H1 (cell line): Measurements from ENCODE around the gene CFAP44. TPM values are rescaled to one million over a fixed set of nuclear protein-coding genes. Genes with fewer than 3 reads are reported as not detected.

Source experiments
- CTCF ChIA-PET: fragments of 300-600 bp; sonication (Branson Sonifier 250); formaldehyde crosslinking; loops from one replicate; lab custom pipeline; 2021; ENCODE audit not compliant: partially characterized antibody; lab: Charles Lee
- POLR2A ChIA-PET: fragments of 300-600 bp; sonication (Branson Sonifier 250); formaldehyde crosslinking; loops from one replicate; lab custom pipeline; 2021; ENCODE audit warnings: inconsistent platforms; ENCODE audit not compliant: partially characterized antibody; lab: Charles Lee
- DNase-seq, 2 experiments: peaks; one replicate each; pipeline versions ENCODE4 v3.0.0 to v3.0.0-alpha.2; 2010 to 2022; ENCODE audit warnings: low spot score in 2 of 2, low read depth in 1 of 2, mixed read lengths in 1 of 2
- FAIRE-seq: peaks from 2 replicates; lab custom pipeline; 2011; peaks lifted over from hg19 to GRCh38; lab: Jason Lieb, UNC
- H2AFZ ChIP-seq: 2 replicates; pipeline ENCODE4 v1.8.1; 2012; ENCODE audit warnings: low read length, inconsistent platforms
- H2AK5ac ChIP-seq: 2 replicates; pipeline ENCODE4 v1.6.1; 2013; ENCODE audit warnings: low read depth, low read length
- H2BK120ac ChIP-seq: replicated peaks from 2 replicates; pipeline ENCODE3; 2013; ENCODE audit warnings: low read depth, low read length, inconsistent platforms
- H2BK12ac ChIP-seq: 2 replicates; pipeline ENCODE4 v1.6.1; 2013; ENCODE audit warnings: low read depth, low read length
- H2BK15ac ChIP-seq: 2 replicates; pipeline ENCODE4 v1.6.1; 2013; ENCODE audit warnings: low read length
- H2BK20ac ChIP-seq: 2 replicates; pipeline ENCODE4 v1.6.1; 2013; ENCODE audit warnings: low read length
- H2BK5ac ChIP-seq: 2 replicates; pipeline ENCODE4 v1.6.1; 2013; ENCODE audit warnings: low read depth, low read length
- H3K14ac ChIP-seq: 2 replicates; pipeline ENCODE4 v1.6.1; 2013; ENCODE audit warnings: inconsistent platforms; ENCODE audit not compliant: insufficient read length
- H3K18ac ChIP-seq: 2 replicates; pipeline ENCODE4 v1.6.1; 2013; ENCODE audit warnings: low read length; ENCODE audit errors: extremely low read depth
- H3K23ac ChIP-seq: 2 replicates; pipeline ENCODE4 v1.6.1; 2013; ENCODE audit warnings: inconsistent platforms; ENCODE audit not compliant: insufficient read length
- H3K23me2 ChIP-seq: 2 replicates; pipeline ENCODE4 v1.6.1; 2013; ENCODE audit warnings: low read depth, low read length
- H3K27ac ChIP-seq: 2 replicates; pipeline ENCODE4 v1.6.1; 2011; ENCODE audit warnings: low read depth, low read length, inconsistent platforms
- H3K27me3 ChIP-seq, 4 experiments: replicated peaks in 1 of 4; 1 replicate in 1 of 4; 2 replicates in 3 of 4; pipeline versions ENCODE4 v1.6.1 to v1.8.1; 2011 to 2013; ENCODE audit warnings: low read length in 3 of 4, mild to moderate bottlenecking in 3 of 4, inconsistent platforms in 2 of 4, mixed read lengths in 2 of 4, moderate library complexity in 1 of 4; ENCODE audit not compliant: control insufficient read depth in 3 of 4, insufficient read depth in 3 of 4; ENCODE audit errors: extremely low read depth in 1 of 4
- H3K36me3 ChIP-seq, 4 experiments: 2 replicates each; pipeline versions ENCODE4 v1.6.1 to v1.8.1; 2011 to 2013; ENCODE audit warnings: mild to moderate bottlenecking in 4 of 4, low read length in 3 of 4, moderate library complexity in 2 of 4, control low read depth in 1 of 4, inconsistent platforms in 1 of 4; ENCODE audit not compliant: insufficient read depth in 4 of 4, control insufficient read depth in 2 of 4
- H3K4ac ChIP-seq: replicated peaks from 2 replicates; pipeline ENCODE3; 2013; ENCODE audit warnings: low read length, low read depth, mixed read lengths, inconsistent platforms; ENCODE audit not compliant: insufficient read length
- H3K4me1 ChIP-seq, 4 experiments: replicated peaks in 1 of 4; 1 replicate in 1 of 4; 2 replicates in 3 of 4; pipeline versions ENCODE4 v1.6.1 to v1.8.1; 2011 to 2013; ENCODE audit warnings: low read length in 3 of 4, inconsistent platforms in 2 of 4, mixed read lengths in 1 of 4; ENCODE audit not compliant: insufficient read depth in 4 of 4, control insufficient read depth in 3 of 4
- H3K4me2 ChIP-seq, 2 experiments: 2 replicates each; pipeline versions ENCODE4 v1.6.1 to v1.8.1; 2011 to 2013; ENCODE audit warnings: low read depth in 2 of 2, low read length in 2 of 2, control low read depth in 1 of 2, inconsistent platforms in 1 of 2, mild to moderate bottlenecking in 1 of 2; ENCODE audit not compliant: insufficient read depth in 1 of 2
- H3K4me3 ChIP-seq, 4 experiments: fragments of 200-600, 300-600 bp in 1 of 4; sonication (generic), shearing (Covaris generic), sonication (Bioruptor Twin) in 1 of 4; 2 replicates each; pipeline versions ENCODE4 v1.5.1 to v1.8.1; 2011 to 2016; ENCODE audit warnings: low read length in 4 of 4, low read depth in 3 of 4, control low read depth in 2 of 4, inconsistent platforms in 2 of 4, mild to moderate bottlenecking in 2 of 4, mixed read lengths in 1 of 4, moderate library complexity in 1 of 4; ENCODE audit not compliant: insufficient read depth in 2 of 4; ENCODE audit errors: extremely low read depth in 1 of 4
- H3K56ac ChIP-seq: replicated peaks from 2 replicates; pipeline ENCODE3; 2013; ENCODE audit warnings: low read depth, mild to moderate bottlenecking, mixed read lengths, low read length, inconsistent platforms; ENCODE audit not compliant: insufficient read length
- H3K79me1 ChIP-seq: 2 replicates; pipeline ENCODE4 v1.6.1; 2013; ENCODE audit warnings: low read depth, low read length, control low read depth
- H3K79me2 ChIP-seq, 2 experiments: 2 replicates each; pipeline versions ENCODE4 v1.6.1 to v1.8.1; 2012 to 2013; ENCODE audit warnings: low read length in 2 of 2, mild to moderate bottlenecking in 2 of 2, inconsistent platforms in 1 of 2; ENCODE audit not compliant: insufficient read depth in 2 of 2, control insufficient read depth in 1 of 2
- H3K9ac ChIP-seq, 4 experiments: replicated peaks in 1 of 4; 1 replicate in 1 of 4; 2 replicates in 3 of 4; pipeline versions ENCODE4 v1.6.1 to v1.8.1; 2011 to 2013; ENCODE audit warnings: low read depth in 3 of 4, low read length in 3 of 4, control low read depth in 2 of 4, mild to moderate bottlenecking in 2 of 4, moderate library complexity in 2 of 4, inconsistent platforms in 1 of 4; ENCODE audit errors: extremely low read depth in 1 of 4
- H3K9me3 ChIP-seq, 2 experiments: 2 replicates each; pipeline versions ENCODE4 v1.6.1 to v1.8.1; 2012 to 2013; ENCODE audit warnings: mild to moderate bottlenecking in 2 of 2, moderate library complexity in 2 of 2, control low read depth in 1 of 2, inconsistent platforms in 1 of 2, low read depth in 1 of 2, low read length in 1 of 2, mixed read lengths in 1 of 2; ENCODE audit not compliant: insufficient read depth in 2 of 2
- H4K20me1 ChIP-seq, 2 experiments: replicated peaks in 1 of 2; 2 replicates each; pipeline versions ENCODE3 to v1.8.1; 2011 to 2013; ENCODE audit warnings: inconsistent platforms in 2 of 2, low read length in 2 of 2, mild to moderate bottlenecking in 1 of 2; ENCODE audit not compliant: insufficient read depth in 2 of 2, control insufficient read depth in 1 of 2
- H4K5ac ChIP-seq: 2 replicates; pipeline ENCODE4 v1.6.1; 2013; ENCODE audit warnings: low read length, low read depth, mixed read lengths, inconsistent platforms; ENCODE audit not compliant: insufficient read length
- H4K8ac ChIP-seq: 2 replicates; pipeline ENCODE4 v1.8.0; 2013; ENCODE audit warnings: mild to moderate bottlenecking, moderate library complexity, low read length, inconsistent platforms; ENCODE audit not compliant: insufficient read depth; ENCODE audit errors: extremely low read depth
- H4K91ac ChIP-seq: replicated peaks from 2 replicates; pipeline ENCODE3; 2013; ENCODE audit warnings: low read length, mixed read lengths, inconsistent platforms; ENCODE audit not compliant: insufficient read length
- HDAC2 ChIP-seq, 2 experiments: fragments of 300-600 bp in 1 of 2; sonication (generic) in 1 of 2; IDR thresholded peaks; 2 replicates each; pipeline ENCODE4 v1.6.1; 2011 to 2012; ENCODE audit warnings: low read depth in 2 of 2, low read length in 2 of 2, mild to moderate bottlenecking in 2 of 2, moderate library complexity in 2 of 2, borderline replicate concordance in 1 of 2, inconsistent platforms in 1 of 2
- JUND ChIP-seq: IDR thresholded peaks from 2 replicates; pipeline ENCODE4 v1.6.1; 2011; ENCODE audit warnings: mild to moderate bottlenecking, improper control_type of control experiment, low read length
- TAF1 ChIP-seq: IDR thresholded peaks from 2 replicates; pipeline ENCODE4 v1.6.1; 2011; ENCODE audit warnings: mild to moderate bottlenecking, low read depth, low read length
- WGBS, 2 experiments: shearing (Covaris generic) in 1 of 2; methylation state at CpG; one replicate each; pipeline versions ENCODE4 v1.1.6 to v1.1.7; 2013 to 2015; ENCODE audit warnings: low lambda C conversion rate in 2 of 2, mixed read lengths in 2 of 2, inconsistent platforms in 1 of 2, low coverage in 1 of 2, missing lambda C conversion rate in 1 of 2; ENCODE audit not compliant: insufficient replicate concordance in 2 of 2, insufficient coverage in 1 of 2, insufficient read length in 1 of 2; ENCODE audit errors: extremely low coverage in 1 of 2, missing lambda C conversion rate in 1 of 2; 5-methylcytosine and 5-hydroxymethylcytosine counted together
- long read RNA-seq, 2 experiments: library from RNA in 1 of 2; library from capped mRNA in 1 of 2; stranded (forward); transcript quantifications; one replicate each; pipeline ENCODE4 v2.0.0, GENCODE V29; 2021; ENCODE audit warnings: inconsistent platforms in 1 of 2
- polyA minus RNA-seq, 3 experiments: library from RNA; depleted of rRNA, polyadenylated mRNA; stranded (reverse); fragments of >200 nt; gene quantifications; 1 replicate in 2 of 3; 2 replicates in 1 of 3; pipeline ENCODE4 v1.2.3, GENCODE V29; 2011
- polyA plus RNA-seq, 7 experiments: library from polyadenylated mRNA; depleted of rRNA in 3 of 7; stranded (reverse) in 5 of 7; unstranded in 2 of 7; fragments of >200 nt in 5 of 7; fragments of 200-250 nt in 2 of 7; gene quantifications; 1 replicate in 5 of 7; 2 replicates in 1 of 7; 4 replicates in 1 of 7; pipeline versions ENCODE4 v1.2.1 to v1.2.3, GENCODE V29; 2011 to 2013; ENCODE audit warnings: missing spikeins in 2 of 7, mixed read lengths in 2 of 7
- total RNA-seq: library from RNA; stranded (reverse); fragmentation: NEBNext Ultra II Directional; extraction: Animal tissue kit (Norgen Biotek cat#: 25700); gene quantifications from 2 replicates; pipeline ENCODE4 v1.2.1, GENCODE V29; 2021

The CFAP44 gene, protein sequence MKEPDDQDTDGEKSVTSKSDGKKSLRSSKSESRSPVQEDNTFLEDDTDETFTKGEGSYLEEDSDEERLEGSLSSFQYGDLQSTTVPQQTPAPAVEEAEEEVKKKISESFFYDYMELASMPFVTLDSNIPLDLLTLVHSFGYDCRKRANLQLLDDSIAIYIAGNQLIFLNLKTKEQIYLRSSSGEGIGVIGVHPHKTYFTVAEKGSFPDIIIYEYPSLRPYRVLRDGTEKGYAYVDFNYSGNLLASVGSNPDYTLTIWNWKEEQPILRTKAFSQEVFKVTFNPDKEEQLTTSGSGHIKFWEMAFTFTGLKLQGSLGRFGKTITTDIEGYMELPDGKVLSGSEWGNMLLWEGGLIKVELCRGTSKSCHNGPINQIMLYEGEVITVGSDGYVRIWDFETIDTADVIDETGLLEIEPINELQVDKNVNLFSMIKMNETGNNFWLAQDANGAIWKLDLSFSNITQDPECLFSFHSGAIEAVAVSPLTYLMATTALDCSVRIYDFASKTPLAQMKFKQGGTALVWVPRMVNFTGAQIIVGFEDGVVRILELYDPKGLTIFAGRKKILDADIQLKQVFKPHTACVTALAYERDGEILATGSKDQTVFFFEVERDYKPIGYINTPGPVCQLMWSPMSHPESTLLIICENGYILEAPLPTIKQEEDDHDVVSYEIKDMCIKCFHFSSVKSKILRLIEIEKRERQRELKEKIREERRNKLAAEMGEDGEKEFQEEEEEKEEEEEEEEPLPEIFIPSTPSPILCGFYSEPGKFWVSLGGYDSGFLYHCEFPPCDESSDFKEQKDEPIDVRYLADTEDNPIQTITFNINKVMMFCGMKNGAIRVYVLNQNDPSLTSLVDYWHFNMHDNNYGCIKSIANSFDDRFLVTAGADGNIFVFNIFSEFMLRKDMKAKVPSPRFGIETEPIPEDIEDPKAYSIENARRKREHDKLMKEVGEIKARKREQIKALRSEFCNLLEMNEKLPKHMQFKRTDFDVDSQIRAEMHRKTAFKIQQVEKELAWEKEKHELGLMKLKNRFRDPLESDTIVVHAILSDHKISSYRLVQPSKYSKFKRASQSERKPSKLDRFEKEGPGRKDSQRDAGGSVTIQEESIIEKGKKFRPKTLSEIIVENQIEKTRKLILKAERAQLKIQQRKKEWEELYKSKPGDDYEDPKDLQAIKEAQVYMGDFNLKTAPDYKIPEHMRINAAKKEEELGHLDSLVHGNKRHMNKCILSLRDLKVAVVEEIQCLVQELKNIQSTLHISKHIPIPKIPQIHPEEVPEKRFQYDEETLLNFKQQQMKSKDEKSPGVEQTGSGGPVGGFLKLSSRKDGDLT (N-terminal part only)
- total RNA-seq = 0.60 and 0.82 TPM in 2 replicates
- 0.35 and 0.45 TPM in 2 replicates for polyA plus RNA-seq (2011; rRNA removed)
- polyA plus RNA-seq (2011; cell fraction: cytosol; rRNA removed) = 0.30 TPM
- 1.1 TPM for polyA plus RNA-seq (2011; cell fraction: nucleus; rRNA removed)
- polyA plus RNA-seq (2012, experiment 1 of 2) = 0.24 to 0.79 TPM (median 0.41 TPM) in 4 replicates
- polyA plus RNA-seq (2012, experiment 2 of 2) = 0.03 TPM
- polyA plus RNA-seq (2013, experiment 1 of 2) = 1.1 TPM
- 0.50 TPM for polyA plus RNA-seq (2013, experiment 2 of 2)
- polyA minus RNA-seq (2011; rRNA and poly(A)+ RNA removed) = 0.20 and 0.35 TPM in 2 replicates
- 0.81 TPM for polyA minus RNA-seq (2011; cell fraction: cytosol; rRNA and poly(A)+ RNA removed)
- 5.2 TPM for polyA minus RNA-seq (2011; cell fraction: nucleus; rRNA and poly(A)+ RNA removed)
- long read RNA-seq, experiment 1 = 0 reads
- long read RNA-seq, experiment 2 = 0 reads

DNA sequence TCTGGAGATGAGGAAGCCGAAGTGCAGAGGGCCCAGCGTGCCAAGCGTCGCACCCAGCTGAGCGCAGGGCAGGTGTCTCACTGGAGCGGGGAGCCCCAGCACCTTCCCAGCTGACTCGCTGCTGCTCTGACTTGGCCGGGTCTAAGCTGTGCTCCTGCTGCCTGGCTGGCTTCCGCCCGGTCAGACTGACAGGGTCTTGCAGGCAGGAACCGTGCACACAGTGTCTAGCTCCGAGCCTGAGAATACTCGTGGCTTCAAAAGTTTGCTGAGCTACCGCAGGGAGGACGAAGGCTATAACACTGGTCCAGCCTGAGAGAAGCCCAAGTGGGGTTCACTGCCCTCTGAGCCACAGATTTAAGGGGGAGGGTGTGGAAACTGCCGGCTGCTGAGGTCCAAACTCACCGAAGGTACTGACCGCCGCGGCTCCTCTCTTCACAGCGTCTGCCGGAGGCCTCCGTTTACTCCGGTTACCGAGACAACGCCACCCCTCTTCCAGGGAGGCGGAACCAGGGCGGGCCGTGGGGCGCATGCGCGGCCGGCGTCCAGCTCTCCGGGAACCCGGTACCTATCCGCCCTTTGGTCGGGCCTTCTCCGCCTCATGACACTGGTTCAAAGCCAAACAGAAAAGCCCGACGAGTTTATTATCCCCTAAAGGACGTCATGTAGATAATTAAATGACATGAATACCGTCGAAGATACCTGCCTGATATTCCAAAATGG lies at the start of gene CFAP44:
TSS of gene CFAP44 (minus strand) at position 443 of the 720 bp plus-strand sequence. CDS start 7,829 bp downstream, outside the sequence.
- Histone ChIP-seq H3K14ac (no peak within 1 kb of the TSS), H4K8ac (no peak within 1 kb of the TSS), H3K79me1 (no peaks in the 10 kb centered on the region), H4K91ac (no peak within 1 kb of the TSS), H2BK5ac (no peak within 1 kb of the TSS), H3K27ac (peak within 1 kb of the TSS; percentile 21; the same call in 1 of the 2 replicates), H2AK5ac (no peak within 1 kb of the TSS), H3K4ac (no peak within 1 kb of the TSS), H4K20me1 (no peaks in the 10 kb centered on the region), H3K27me3 (no peaks in the 10 kb centered on the region), H2BK20ac (no peak within 1 kb of the TSS), H2BK12ac (no peak within 1 kb of the TSS), H3K36me3 (peaks cover 0 to under 1% (median 0%) of the 10 kb centered on the region in 4 experiments; a peak in 1 of 8 replicates), H2AFZ (peak within 1 kb of the TSS; percentile 91), H3K18ac (no peak within 1 kb of the TSS), H3K4me1 (peaks cover 0 to 3% (median under 1%) of the 10 kb centered on the region in 4 experiments; a peak in 2 of 7 replicates), H4K5ac (no peak within 1 kb of the TSS), H3K56ac (no peak within 1 kb of the TSS), H3K79me2 (no peaks in the 10 kb centered on the region), H2BK120ac (no peak within 1 kb of the TSS), H3K4me3 (peak within 1 kb of the TSS; percentile 38 to 63 (median 42); a peak in 7 of 8 replicates), H3K9me3 (no peaks in the 10 kb centered on the region), H2BK15ac (no peak within 1 kb of the TSS), H3K23ac (no peak within 1 kb of the TSS), H3K23me2 (peaks cover 2% of the 10 kb centered on the region; the same call in 1 of the 2 replicates), H3K9ac (peak within 1 kb of the TSS in 2 of 4 experiments; percentile 34 to 43; a peak in 4 of 7 replicates), H3K4me2 (peak within 1 kb of the TSS; percentile 65 to 76)
- DNase-seq (peak; percentile 50 to 94), FAIRE-seq (no peak)
- WGBS, 2 experiments = 26% methylated on average over 44 of the region's 44 CpGs; no CpG with 5 or more reads in 1 of the 2 experiments
- CTCF ChIA-PET = interaction anchor here (0.6 to 1.5 kb wide), 3 partner anchors 14 to 1294 kb away, joined by 3 read pairs; no protein-coding TSS in a partner anchor
- POLR2A ChIA-PET = interaction anchor here (1.1 to 1.3 kb wide), 2 partner anchors 11 to 16 kb away, joined by 3 read pairs; no protein-coding TSS in a partner anchor
- TF ChIP-seq HDAC2 (IDR thresholded peaks at IDR 0.05; ENCODE audit: borderline replicate concordance in 1 of 2, low read depth in 2 of 2, low read length in 2 of 2) (no peak), TAF1 (peak; percentile 33; the same call in 1 of the 2 replicates), JUND (no peak)
